ENCODE data around the gene RNLS. TPM values are rescaled to one million over a fixed set of nuclear protein-coding genes. Genes with fewer than 3 reads are reported as not detected.

Gene RNLS
- total RNA-seq, 2 experiments from 2014 or later, result not detected

DNA sequence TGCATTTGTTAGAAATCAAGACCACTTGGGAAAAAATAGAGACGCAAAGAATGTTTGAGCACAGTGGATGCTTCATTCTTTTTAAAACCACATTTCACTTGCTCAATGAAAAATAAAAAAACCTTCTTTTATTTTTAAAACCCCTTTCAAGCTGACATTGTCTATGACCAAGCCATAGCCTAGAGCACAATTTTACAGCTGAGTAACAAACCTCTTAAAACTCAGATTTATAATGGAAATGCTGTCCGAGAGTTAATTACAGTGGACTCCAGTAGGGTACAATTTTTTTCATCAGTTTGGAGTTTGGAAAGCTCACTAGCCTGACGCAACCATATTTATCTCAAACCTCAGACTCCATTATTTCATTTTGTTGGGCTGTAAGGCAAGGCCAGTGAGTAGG lies 116.3 kb downstream of the RNLS start:
- no peaks in the 10 kb centered on the region for H3K79me2 ChIP-seq (ENCODE audit: insufficient read depth, low read depth, low read length)
- H3K36me3 ChIP-seq (ENCODE audit: insufficient read depth, low read length), result no peaks in the 10 kb centered on the region
- no peaks in the 10 kb centered on the region for H4K20me1 ChIP-seq (ENCODE audit: insufficient read depth, low read length)
- no peaks in the 10 kb centered on the region for H3K9me3 ChIP-seq (ENCODE audit: low read length)
- H3K4me1 ChIP-seq (ENCODE audit: insufficient read depth, low read length, poor library complexity, severe bottlenecking), result no peaks in the 10 kb centered on the region
- H3K9me2 ChIP-seq (ENCODE audit: insufficient read depth, low read length), result no peaks in the 10 kb centered on the region
- CTCF ChIA-PET (ENCODE audit: unreplicated experiment), result no interaction called here
- DNase-seq (ENCODE audit: low spot score), result no peak
- no peak overlapping the region for H3K4me3 ChIP-seq (ENCODE audit: low read depth, low read length, poor library complexity, severe bottlenecking)
- POLR2A ChIA-PET, result interaction anchor here (0.7 to 2.0 kb wide), 3 partner anchors 10 to 52 kb away, joined by 3 to 5 read pairs (median 4); no protein-coding TSS in a partner anchor
- intact Hi-C loops (cut with micrococcal nuclease; ENCODE audit: unreplicated experiment), result no loop called here
- no peak overlapping the region for H2AFZ ChIP-seq (ENCODE audit: low read length)
- H3K4me2 ChIP-seq (ENCODE audit: low read length), result no peak overlapping the region
- H3K27ac ChIP-seq (ENCODE audit: low read depth, low read length, poor library complexity, severe bottlenecking), result no peak overlapping the region
- TF ChIP-seq EZH2phosphoT487 (IDR thresholded peaks at IDR 0.05; ENCODE audit: borderline replicate concordance, low read depth, low read length) (no peak), CTCF (conservative IDR thresholded peaks at IDR 0.05; ENCODE audit: low read length) (no peak)
- BruUV-seq (replicated peaks), result no TSS peak

DNA sequence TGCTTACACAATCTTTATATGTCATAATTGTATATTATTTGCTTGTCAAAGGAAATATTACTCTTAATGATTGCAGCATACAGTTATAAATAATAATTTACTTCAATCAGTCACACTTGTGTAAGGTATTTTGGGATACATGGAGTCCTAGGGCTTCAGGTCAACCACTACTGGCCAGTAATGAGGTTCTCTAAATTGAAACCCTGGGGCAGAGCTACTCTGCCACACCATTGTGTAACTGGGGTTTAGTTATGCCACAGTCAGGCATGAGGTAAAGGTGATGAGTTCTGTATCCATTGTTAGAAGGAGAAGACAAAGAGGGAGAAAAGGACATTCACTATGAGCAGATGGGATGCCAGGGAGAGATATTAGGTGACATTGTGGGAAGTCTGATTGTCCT lies 117.4 kb downstream of the RNLS start:
- H3K9me3 ChIP-seq (ENCODE audit: low read length), result no peaks in the 10 kb centered on the region
- H3K4me1 ChIP-seq (ENCODE audit: insufficient read depth, low read length, poor library complexity, severe bottlenecking), result no peaks in the 10 kb centered on the region
- no peak overlapping the region for H3K27ac ChIP-seq (ENCODE audit: low read depth, low read length, poor library complexity, severe bottlenecking)
- H4K20me1 ChIP-seq (ENCODE audit: insufficient read depth, low read length), result no peaks in the 10 kb centered on the region
- H3K9me2 ChIP-seq (ENCODE audit: insufficient read depth, low read length), result no peaks in the 10 kb centered on the region
- no peak overlapping the region for H3K4me3 ChIP-seq (ENCODE audit: low read depth, low read length, poor library complexity, severe bottlenecking)
- intact Hi-C loops (cut with micrococcal nuclease; ENCODE audit: unreplicated experiment), result no loop called here
- H3K36me3 ChIP-seq (ENCODE audit: insufficient read depth, low read length), result no peaks in the 10 kb centered on the region
- CTCF ChIA-PET (ENCODE audit: unreplicated experiment), result no interaction called here
- no peak for DNase-seq (ENCODE audit: low spot score)
- POLR2A ChIA-PET, result interaction anchor here (0.5 to 2.0 kb wide), 4 partner anchors 9 to 661 kb away, joined by 3 to 5 read pairs (median 3); no protein-coding TSS in a partner anchor
- no TSS peak for BruUV-seq (replicated peaks)
- H3K79me2 ChIP-seq (ENCODE audit: insufficient read depth, low read depth, low read length), result no peaks in the 10 kb centered on the region
- H2AFZ ChIP-seq (ENCODE audit: low read length), result no peak overlapping the region
- TF ChIP-seq EZH2phosphoT487 (IDR thresholded peaks at IDR 0.05; ENCODE audit: borderline replicate concordance, low read depth, low read length) (no peak), CTCF (conservative IDR thresholded peaks at IDR 0.05; ENCODE audit: low read length) (no peak)
- H3K4me2 ChIP-seq (ENCODE audit: low read length), result no peak overlapping the region

- no TSS peak for BruUV-seq (replicated peaks)
Measured at GRCh38 chr10:88463811-88464210, 119.3 kb downstream of the RNLS start.

More at GRCh38 chr10:88463811-88464210, 119.3 kb downstream of the RNLS start:
- intact Hi-C loops (cut with micrococcal nuclease; ENCODE audit: unreplicated experiment), result no loop called here
- TF ChIP-seq CTCF (conservative IDR thresholded peaks at IDR 0.05; ENCODE audit: low read length) (no peak), EZH2phosphoT487 (IDR thresholded peaks at IDR 0.05; ENCODE audit: borderline replicate concordance, low read depth, low read length) (no peak)
- CTCF ChIA-PET (ENCODE audit: unreplicated experiment), result no interaction called here
- no peak for DNase-seq (ENCODE audit: low spot score)
- Histone ChIP-seq H3K9me2 (ENCODE audit: insufficient read depth, low read length) (no peaks in the 10 kb centered on the region), H3K79me2 (ENCODE audit: insufficient read depth, low read depth, low read length) (no peaks in the 10 kb centered on the region), H4K20me1 (ENCODE audit: insufficient read depth, low read length) (no peaks in the 10 kb centered on the region), H3K4me3 (ENCODE audit: low read depth, low read length, poor library complexity, severe bottlenecking) (no peak overlapping the region), H3K9me3 (ENCODE audit: low read length) (no peaks in the 10 kb centered on the region), H3K4me1 (ENCODE audit: insufficient read depth, low read length, poor library complexity, severe bottlenecking) (no peaks in the 10 kb centered on the region), H3K4me2 (ENCODE audit: low read length) (no peak overlapping the region), H2AFZ (ENCODE audit: low read length) (no peak overlapping the region), H3K27ac (ENCODE audit: low read depth, low read length, poor library complexity, severe bottlenecking) (no peak overlapping the region), H3K36me3 (ENCODE audit: insufficient read depth, low read length) (no peaks in the 10 kb centered on the region)
- POLR2A ChIA-PET, result interaction anchor here (0.7 kb wide), 1 partner anchor 14 kb away, joined by 3 read pairs; no protein-coding TSS in a partner anchor

All from OCI-LY7 (cell line).